GM11168 (cell line): ENCODE measurements around the gene INPP5F.
"Not testable (repeated sequence)": the region's sequence is repeated elsewhere in the genome, so short reads cannot be mapped to it uniquely, and the experiment has no call there.

Source experiments
- in situ Hi-C: fragments of 300-500 bp; cut with MboI; formaldehyde crosslinking; loops from one replicate; pipeline ENCODE4 v1.12.0; 2022; ENCODE audit warnings: low sequenced_read_pairs; ENCODE audit not compliant: unreplicated experiment

The INPP5F gene

GRCh38 chr10:119768455-119769094 lies 42.7 kb downstream of the INPP5F start:
- in situ Hi-C loops = loop anchor here (25.0 kb wide), 1 partner anchor 569 kb away; no protein-coding TSS in a partner anchor

DNA sequence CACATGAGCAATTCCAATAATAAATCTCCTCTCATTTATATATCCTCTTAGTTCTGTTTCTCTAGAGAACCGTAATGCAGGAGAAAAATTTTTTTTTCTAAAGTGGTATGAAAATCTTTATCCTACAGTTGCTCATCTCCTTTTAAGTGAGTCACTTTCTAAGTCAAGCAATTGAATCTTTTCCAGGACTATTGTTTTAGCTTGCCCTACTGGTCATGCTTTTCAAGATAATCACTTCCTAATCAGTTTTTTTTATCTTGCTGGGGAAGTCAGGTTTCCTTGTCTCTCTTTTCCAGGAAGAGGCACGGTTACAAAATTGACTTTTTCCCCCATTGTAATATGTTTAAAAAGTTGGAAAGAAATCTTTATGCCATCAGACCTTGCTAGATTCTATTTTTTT lies 44.0 kb downstream of the INPP5F start:
- in situ Hi-C loops = loop anchor here (25.0 kb wide), 1 partner anchor 567 kb away; no protein-coding TSS in a partner anchor

DNA sequence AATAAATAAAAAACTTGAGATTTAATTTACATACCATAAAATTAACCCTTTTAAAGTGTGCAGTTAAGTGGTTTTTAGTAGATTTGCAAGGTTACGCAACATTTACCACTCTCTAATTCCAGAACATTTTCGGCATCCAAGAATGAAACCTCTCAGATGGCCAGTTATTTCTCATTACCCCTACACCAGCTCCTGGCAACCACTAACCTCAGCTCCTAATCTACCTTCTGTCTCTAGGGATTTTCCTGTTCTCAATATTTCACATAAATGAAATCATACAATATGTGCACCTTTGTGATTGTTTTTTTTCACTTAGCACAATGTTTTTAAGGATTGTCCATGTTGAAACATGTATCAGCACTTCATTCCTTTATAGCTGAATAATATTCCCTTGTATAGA lies 45.1 kb downstream of the INPP5F start:
- in situ Hi-C loops = loop anchor here (25.0 kb wide), 1 partner anchor 566 kb away; no protein-coding TSS in a partner anchor

DNA sequence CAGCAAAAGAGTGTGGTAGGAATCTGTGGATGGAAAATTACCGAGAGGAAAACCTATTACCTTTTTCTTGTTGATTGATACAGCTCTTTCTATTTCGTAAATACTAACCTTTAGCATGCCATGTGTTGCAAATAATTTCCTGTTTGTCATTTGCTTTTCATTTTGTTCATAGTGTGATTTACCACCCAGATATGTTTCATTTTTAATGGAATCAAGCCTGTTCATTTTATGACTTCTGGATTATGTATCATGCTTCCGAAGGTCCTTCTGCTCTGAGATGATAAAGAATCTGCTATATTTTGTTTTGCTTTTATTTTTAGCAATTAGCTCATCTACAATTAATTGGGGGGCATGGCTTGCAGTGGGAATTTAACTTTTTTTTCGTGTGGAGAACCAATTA lies 46.5 kb downstream of the INPP5F start:
- in situ Hi-C loops = loop anchor here (25.0 kb wide), 1 partner anchor 565 kb away; no protein-coding TSS in a partner anchor

DNA sequence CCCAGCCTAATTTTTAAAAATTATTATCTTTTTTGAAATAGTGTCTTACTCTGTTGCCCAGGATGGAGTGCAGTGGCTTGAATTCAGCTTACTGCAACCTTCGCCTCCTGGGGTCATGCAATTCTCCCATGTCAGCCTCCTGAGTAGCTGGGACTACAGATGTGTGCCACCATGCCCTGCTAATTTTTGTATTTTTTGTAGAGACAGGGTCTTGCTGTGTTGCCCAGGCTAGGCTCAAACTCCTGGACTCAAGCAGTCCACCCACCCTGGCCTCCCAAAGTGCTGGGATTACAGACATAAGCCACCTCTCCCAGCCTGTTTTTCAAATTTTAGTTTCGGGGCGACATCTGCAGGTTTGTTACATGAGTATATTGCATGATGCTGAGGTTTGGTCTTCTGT lies 47.2 kb downstream of the INPP5F start:
- in situ Hi-C loops = loop anchor here (25.0 kb wide), 1 partner anchor 564 kb away; no protein-coding TSS in a partner anchor

GRCh38 chr10:119775529-119775928 lies 49.7 kb downstream of the INPP5F start:
- in situ Hi-C loops = no loop called here

GRCh38 chr10:119776536-119776935 lies 50.7 kb downstream of the INPP5F start:
- in situ Hi-C loops = no loop called here

DNA sequence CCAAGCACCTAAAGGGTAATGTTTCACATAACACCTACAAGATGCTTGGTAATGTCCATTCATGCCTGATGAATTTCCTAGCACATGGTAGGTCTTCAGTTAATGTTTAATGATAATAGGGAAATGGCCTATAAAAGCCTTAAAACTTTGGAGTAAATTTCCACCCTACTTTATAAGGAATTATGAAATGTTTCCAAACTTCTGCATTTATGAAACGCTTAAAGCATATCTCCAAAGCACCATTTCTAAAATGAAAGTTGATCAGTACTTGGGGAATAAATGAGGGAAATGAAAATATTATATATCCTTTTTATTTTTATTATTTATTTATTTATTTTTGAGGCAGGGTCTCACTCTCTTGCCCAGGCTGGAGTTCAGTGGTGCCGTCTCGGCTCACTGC lies 51.8 kb downstream of the INPP5F start:
- in situ Hi-C loops = no loop called here

DNA sequence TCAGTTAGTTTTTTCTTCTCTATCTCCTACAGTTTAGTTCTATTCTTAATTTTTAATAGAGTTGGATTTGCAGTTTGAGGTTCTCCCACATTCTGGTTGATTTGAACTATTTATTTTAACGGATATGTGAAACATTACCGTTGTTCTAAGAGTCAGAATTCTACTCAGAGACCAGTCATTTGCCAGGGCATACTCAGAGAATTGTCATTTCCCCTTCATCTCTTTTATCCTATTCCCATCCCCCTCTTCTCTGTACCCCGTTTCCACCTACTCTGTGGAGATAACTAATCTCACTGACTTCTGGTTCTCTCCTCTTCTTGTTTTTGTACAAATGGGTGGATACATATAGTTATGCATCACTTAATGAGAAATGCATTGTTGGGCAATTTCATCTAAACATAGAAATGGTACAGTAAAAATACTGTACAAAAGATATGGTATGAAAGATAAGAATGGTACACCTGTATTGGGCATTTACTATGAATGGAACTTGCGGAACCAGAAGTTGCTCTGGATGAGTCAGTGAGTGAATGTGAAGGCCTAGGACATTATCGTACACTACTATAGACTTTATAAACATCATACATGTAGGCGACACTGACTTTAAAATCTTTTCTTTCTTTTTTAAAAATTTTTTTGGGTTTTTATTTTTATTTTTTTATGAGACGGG lies 53.1 kb downstream of the INPP5F start:
- in situ Hi-C loops = no loop called here

DNA sequence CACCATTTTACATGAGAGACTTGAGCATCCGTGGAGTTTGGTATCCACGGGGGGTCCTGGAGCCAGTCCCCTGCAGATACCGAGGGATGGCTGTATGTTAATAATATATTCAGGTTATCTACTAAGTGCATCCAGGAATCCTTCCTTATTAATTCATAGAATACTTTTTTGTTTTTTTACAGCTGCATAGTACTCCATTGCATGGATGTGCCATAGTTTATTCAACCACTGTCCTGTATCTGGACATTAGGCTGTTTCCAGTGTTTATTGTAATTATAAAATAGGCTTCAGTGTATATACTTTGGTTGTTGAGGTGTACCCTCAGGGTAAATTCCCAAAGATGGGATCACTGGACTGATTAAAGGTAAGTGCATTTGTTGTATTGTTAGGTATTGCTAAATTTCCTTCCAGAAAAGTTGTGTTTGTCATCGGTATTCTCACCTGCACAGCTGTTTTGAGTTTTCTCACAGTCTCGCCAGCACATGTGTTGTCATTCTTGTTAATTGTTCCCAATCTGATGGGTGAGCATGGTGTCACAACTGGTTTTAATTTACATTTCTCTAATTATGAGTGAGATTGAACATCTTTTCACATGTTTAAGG lies 55.1 kb downstream of the INPP5F start:
- in situ Hi-C loops = no loop called here

DNA sequence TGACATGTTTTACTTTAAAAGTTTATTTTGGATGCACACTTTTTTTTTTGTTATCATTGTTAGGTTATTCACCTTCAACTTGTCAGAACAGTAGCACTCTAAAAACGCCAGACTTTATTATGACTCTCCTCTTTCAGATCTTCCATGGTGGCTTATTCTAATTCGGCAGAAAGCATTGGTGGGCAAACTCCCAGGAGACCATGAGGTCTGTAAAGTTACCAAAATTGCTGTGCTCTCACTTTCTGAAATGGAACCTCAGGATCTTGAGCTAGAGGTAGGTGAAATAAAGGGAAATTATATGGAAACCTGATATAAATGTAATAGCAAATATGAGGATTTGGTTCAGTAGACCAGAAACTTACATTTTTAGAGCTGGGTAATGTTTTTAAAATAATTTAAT lies 55.6 kb downstream of the INPP5F start:
- in situ Hi-C loops = no loop called here

DNA sequence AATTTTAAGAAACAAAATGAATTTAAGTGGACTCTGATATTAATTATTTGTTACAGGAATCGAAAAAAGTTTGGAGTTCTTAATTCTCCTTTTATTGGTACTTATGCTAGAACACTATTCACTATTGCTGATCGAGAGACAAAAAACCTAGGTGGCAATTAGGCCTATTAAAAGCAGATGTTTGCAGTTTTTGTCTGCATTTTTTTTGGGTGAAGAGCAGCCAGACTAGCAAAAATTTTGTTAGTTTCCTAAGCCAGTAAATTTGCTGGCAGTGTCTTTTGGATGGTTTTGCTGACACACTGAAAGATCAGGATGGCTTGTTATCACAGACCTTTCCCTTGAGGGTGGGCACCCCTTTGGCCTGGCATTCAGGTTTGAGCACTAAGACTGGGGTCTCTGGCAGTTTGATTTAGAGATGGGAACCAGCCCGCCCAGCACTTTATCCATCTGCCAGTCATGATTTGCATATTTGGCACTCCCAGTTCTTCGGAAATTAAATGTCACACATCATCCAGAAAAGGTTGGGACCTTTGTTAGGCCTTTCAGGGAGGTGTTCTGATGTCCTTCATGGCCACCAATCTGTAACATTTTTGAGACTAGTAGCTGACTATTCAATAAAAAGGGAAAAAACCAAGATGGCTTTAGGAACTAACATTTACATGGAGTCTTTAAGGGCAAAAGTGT lies 57.3 kb downstream of the INPP5F start:
- in situ Hi-C loops = no loop called here

- in situ Hi-C loops = no loop called here
Observed at GRCh38 chr10:119783665-119784027, 57.8 kb downstream of the INPP5F start.

DNA sequence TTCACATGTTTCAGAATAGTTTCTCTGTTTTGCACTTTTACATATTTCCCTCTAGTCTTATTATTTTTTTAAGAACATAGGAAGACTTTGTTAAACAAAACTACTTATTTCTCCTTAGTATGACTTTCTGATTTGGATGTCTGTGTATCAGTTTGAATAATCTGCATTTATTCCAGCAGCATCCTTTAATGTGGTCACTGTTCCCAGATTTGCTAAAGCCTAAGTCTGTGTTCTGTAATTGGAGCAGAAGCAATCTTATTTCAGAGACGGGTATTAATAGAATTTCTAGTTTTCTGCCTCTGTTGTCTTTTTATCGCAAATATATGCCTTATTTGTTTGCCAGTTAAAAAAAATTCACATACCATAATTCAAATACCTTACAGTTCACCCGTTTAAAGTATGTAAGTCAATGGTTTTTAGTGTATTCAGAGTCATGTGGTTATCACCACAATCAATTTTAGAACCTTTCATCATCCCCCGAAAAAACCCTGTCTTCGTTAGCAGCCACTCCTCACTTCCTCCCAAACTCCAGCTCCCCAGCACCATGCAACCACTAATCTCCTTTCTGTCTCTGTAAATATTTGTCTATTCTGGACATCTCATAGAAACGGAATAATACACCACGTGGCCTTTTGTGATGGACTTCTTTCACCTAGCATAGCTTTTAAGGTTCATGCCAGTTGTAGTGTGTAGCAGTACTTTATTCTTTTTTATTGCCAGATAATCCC lies 58.7 kb downstream of the INPP5F start:
- in situ Hi-C loops = no loop called here

DNA sequence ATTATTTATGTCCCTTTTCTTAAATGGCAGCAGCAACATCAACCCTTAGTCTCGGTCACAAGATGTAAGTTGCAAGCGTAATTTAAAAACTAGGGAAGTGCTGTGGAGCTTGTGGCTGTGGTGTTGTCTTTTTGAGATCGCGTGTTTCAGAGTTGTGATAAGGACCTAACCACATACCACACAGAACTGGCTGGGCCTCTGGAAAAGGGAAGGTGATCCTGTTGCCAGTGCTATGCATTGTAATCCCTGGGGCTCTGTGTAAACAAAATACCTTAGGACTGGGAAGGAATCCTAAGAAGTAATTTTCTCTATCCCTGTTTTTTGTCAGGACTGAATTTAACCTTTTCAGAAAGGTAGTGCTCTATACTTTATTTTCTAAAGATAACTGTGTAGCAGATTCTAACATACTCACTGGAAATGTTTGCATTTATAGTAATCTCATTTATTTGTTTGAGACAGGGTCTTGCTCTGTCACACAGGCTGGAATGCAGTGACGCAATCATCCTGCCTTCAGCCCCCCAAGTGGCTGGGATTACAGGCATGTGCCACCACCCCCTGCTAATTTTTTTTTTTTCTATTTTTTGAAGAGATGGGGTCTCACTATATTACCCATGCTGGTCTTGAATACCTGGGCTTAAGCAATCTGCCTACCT lies 60.4 kb downstream of the INPP5F start:
- in situ Hi-C loops = no loop called here

DNA sequence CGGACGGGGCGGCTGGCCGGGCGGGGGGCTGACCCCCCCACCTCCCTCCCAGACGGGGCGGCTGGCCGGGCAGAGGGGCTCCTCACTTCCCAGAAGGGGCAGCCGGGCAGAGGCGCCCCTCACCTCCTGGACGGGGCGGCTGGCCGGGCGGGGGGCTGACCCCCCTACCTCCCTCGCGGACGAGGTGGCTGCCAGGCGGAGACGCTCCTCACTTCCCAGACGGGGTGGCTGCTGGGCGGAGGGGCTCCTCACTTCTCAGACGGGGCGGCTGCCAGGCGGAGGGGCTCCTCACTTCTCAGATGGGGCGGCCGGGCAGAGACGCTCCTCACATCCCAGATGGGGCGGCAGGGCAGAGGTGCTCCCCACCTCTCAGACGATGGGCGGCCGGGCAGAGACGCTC lies 69.3 kb downstream of the INPP5F start:
- in situ Hi-C loops = not testable (repeated sequence)

DNA sequence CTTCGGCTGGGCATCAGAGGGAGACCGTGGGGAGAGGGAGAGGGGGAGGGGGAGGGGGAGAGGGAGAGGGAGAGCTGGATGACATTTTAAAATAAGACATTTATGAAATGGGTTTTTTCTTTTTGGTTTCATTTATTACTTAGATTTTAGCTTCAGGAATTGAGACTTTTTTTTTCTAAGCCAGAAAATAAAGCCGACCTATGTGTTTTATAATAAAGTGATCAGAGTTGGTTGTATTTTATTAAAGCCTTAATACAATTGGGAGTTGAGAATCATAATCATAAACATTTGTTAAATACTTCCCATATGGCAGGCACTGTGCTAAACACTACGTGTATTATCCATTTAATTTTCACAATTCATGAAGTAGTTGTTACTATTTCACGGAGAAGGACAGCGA lies 70.2 kb downstream of the INPP5F start:
- in situ Hi-C loops = no loop called here

DNA sequence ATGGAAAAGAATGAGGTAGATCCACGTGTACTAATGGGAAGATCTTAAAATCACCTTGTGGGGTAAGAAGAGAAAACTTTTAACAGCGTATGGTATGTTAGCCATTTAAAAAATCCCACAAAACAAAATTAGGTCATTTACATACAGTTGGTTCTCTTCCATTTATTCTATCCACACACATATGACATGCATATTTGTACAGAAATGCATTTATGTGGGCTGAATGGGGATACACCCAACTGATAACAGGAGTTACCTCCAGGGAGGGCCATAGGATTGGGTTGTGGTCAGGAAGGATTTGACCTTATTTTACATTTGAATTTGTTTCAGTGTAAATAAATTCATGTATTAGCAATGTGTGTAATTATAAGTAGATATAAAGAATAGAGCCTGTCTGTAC lies 75.3 kb downstream of the INPP5F start:
- in situ Hi-C loops = no loop called here

DNA sequence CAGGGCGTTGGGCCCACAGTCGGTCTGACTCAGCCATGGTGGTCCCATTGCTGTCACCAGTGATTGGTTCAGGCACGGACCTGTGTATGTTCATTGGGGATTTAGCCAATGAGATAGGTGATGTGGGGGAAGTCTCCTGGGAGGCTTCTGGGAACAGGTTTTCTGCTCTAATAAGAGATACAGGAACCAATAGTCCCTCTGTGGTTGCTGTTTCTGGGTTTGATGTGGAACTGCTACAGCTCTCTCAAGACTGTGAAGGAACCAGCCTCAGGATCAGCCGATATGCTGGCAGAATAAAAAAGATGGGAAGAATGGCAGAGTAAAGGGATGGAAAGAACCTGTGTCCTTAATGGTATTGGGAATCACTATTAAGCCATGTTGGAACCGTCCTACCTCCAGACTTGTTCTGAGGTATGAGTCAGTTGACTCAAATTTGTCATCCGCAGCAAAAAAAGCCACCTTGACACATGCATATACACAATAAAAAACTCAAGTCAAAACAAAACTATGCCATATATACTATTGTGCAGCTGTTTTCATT lies 76.2 kb downstream of the INPP5F start:
- in situ Hi-C loops = no loop called here

- in situ Hi-C loops = no loop called here
Observed at GRCh38 chr10:119803264-119803663, 77.4 kb downstream of the INPP5F start.
